Raji (cell line): ENCODE measurements around the gene GPD1L.

Source experiments
- POLR2A ChIP-seq: IDR thresholded peaks from 2 replicates; pipeline ENCODE4 v1.6.1; 2011; ENCODE audit warnings: low read depth, low read length, control low read depth; ENCODE audit not compliant: insufficient read depth

GPD1L gene

GRCh38 chr3:32217339-32217738, 110.9 kb downstream of the GPD1L start:
- no peak for TF ChIP-seq POLR2A
